Tongue (tissue), 2 donors: ENCODE measurements around the gene DLL4. TPM values are rescaled to one million over a fixed set of nuclear protein-coding genes. Genes with fewer than 3 reads are reported as not detected.
A peak's percentile ranks its signal among the peaks of the same experiment; 100 is the strongest.

Source experiments
- DNase-seq: peaks from one replicate; pipeline ENCODE4 v3.0.0-alpha.2; 2015
- total RNA-seq: library from RNA; depleted of rRNA; stranded (reverse); fragments of >200 nt; gene quantifications from one replicate; pipeline ENCODE4 v1.2.3, GENCODE V29; 2014

The DLL4 gene
- total RNA-seq, 1 donor from 2014 or later = 22.5 TPM

GRCh38 chr15:40906091-40906990 lies 22.8 kb upstream of the DLL4 start:
- DNase-seq = peak; percentile 91

DNA sequence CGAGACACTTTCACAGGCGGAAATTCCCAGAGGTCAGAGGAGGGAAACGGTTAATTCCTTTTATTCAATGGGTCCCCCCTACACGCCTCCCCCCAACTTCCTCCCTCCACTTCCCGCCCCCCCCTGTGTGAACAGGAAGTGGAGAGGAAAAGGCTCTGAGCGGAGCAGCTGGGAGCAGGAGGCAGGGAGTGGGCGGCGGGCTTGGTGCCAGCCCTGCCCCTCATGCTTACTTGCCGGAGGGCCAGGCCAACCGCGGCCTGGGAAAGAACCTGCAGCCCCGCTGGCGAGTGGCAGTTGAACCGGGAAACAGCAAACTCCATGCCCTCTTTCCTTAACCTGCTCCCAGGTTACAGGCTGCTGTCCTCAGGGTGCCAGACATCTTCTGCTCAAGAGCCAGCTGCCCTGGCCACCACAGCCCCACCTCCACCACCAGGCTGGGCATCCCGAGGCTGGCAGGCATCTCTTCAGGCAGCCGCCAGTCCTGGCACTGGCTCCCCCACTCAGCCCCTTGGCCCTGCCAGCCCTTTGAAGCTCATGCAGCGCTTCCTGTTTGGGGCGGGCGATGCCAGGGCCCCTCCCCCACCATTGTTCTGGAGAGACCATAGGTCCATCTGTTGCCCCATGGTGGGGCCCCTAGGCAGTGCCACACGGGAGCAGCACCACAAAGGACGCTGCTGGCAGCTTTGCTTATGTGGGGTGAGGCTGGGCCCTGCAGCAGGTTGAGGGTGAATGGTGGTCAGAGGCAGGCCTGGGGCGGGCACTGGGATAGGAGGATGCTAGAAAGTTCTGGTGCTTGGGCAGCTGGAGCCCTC lies 21.9 kb upstream of the DLL4 start:
- peak; percentile 88 for DNase-seq

DNA sequence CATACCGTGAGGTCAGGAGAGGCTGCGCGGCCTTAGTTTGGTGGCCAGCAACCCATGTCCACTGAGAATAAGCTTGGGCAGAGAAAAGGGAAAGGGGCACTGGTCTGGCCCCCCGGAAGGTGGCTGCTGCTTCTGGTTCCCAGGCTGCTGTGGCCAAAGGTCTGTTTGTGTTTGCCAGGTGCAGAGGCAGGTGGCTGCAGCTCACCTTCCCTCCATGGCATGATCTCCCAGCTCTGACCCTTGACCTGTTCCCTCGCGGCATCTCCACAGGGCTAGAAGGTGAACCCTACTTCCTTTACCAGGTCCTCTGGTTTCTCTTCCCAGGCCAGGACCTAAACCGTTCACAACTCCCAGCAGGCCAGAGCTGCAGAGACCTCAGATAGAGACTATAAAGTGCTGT lies 21.0 kb upstream of the DLL4 start:
- DNase-seq = no peak

GRCh38 chr15:40909662-40910630 lies 19.2 kb upstream of the DLL4 start:
- no peak for DNase-seq

DNA sequence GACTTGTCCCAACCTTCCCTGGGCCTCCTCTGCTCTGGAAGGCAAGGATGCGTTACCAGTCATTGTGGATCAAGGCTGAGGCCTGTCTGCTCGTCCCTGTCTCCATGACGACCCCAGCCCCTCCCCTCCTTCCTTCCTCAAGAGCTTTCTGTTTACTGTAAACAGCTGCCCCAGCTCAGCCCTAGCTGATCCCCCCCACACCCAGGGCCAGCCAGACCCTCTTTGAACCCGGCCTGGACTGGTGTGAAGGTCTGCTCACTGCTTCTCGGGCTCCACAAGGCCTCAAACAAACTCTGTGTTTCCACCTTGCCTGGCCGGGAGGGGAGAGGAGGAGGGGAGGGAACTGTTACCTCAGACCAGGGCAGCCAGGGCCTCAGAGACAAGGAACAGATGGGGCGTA lies 18.0 kb upstream of the DLL4 start:
- peak; percentile 64 for DNase-seq

DNA sequence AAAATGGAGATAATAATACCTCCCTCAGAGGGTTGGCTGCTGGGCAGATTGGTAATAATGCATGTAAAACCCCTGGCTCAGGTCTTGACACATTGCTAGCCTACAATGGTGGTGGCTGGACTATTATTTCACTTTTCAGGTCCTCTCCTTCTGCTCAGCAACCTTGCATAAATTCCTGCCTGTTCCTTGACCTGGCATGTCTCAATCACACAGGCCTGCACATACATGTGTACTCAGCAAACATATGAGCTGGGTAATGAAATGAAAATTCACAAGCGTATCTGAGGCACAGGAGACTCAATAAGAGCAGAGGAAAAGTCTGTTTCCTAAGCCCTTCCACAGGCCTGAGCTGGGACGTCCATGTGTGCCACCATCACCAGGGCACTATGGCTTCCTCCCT lies 17.4 kb upstream of the DLL4 start:
- DNase-seq = no peak

DNA sequence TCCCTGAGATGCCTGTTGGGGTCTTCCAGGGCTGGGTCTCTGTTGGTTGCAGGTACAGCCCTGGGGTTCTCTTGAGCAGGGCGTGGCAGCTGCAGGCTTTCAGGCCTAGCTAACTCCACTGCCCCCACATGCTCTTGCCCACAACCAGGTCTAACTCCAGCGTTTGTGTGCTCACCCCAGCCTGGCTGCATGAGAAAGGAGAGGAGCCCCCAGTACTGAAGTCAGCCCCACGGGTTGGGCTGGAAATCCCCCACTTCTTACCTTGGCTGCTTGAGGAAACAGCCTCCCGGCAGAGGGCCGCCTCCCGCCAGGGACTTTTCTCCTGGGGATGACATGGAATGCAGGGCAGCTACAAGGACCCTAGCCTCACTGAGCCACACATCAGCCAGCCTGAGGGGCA lies 16.7 kb upstream of the DLL4 start:
- no peak for DNase-seq

GRCh38 chr15:40914013-40914412 lies 15.1 kb upstream of the DLL4 start:
- DNase-seq = no peak

DNA sequence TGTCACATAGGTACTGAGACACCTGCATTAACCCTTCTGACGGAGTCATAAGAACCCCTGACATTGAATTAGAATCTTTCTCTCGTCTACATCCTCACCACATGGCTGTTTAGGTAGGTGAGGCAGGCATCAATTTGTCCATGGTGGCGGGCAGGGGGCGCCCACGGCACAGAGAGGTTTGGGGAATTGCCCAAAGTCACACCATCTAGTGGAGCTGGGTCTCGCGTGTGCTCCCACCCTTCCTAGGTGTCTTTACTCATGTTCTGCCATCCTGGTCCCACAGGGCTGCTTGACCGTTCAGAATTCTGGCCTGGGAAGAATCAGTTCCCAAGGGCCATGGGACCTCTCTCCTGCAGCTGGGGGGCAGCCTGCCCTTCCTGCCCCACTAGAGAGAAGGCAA lies 14.7 kb upstream of the DLL4 start:
- DNase-seq = no peak

DNA sequence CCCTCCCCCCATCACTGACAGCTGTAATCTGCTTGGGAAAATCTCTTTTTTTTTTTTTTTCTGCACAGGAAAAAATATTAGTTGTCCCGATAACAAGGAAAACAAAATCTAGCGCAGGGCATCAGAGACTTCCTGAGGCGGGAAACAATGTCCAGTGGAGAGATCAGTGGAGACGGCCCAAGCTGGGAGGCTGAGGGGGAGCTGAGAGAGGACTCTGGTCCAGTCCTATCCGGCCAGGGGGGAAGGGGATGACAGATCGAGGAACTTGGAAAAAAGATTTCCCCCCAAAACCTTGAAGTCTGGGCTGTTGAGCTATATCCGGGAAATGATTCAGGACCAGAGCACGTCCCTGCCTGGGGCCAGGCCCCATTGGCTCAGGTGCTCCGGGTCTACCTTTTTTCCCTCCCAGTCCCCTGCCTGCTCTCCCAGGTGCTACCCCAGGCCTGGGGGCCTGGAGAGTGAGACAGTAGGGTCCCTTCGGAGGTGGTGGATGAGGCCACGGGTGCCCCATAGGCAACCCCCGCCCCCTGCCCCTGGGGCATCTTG lies 14.0 kb upstream of the DLL4 start:
- no peak for DNase-seq

DNA sequence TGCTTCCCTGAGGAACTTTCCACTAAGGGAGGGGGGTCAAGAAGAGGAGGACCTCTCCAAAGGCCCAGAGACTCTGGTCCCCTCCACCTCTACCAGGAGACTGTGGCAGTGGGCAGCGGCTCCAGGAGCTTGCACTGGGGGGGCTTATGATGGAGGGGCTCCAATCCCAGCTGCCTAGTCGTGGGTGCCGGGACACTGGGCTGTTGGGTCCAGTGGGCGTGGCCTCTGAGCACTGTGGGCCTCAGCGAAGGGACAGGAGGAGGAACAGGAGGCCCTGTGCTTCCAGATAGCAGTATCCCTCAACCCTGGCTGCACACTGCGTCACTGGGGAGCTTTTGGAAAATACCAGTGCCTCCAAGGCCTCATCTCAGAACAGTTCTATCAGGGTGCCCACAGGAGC lies 13.5 kb upstream of the DLL4 start:
- DNase-seq = no peak

DNA sequence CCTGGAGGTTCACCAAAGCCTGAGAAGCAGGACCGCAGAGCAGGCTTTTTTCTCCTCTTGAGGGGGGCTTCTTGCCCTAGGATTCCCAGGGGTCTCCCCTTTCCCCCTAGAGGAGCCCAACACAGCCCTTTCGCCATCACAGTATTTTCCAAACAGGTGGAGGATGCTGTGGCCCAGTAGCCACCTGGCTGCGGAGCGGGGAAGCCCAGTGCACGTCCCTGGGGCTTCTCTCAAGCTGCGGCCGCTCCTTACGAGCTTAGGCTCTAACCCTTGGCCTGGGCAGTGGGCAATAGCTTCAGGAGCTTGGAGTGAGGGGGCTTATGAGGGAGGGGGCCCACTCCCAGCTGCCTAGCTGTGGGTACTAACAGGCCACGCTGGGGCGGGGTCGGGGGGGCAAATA lies 11.6 kb upstream of the DLL4 start:
- no peak for DNase-seq

DNA sequence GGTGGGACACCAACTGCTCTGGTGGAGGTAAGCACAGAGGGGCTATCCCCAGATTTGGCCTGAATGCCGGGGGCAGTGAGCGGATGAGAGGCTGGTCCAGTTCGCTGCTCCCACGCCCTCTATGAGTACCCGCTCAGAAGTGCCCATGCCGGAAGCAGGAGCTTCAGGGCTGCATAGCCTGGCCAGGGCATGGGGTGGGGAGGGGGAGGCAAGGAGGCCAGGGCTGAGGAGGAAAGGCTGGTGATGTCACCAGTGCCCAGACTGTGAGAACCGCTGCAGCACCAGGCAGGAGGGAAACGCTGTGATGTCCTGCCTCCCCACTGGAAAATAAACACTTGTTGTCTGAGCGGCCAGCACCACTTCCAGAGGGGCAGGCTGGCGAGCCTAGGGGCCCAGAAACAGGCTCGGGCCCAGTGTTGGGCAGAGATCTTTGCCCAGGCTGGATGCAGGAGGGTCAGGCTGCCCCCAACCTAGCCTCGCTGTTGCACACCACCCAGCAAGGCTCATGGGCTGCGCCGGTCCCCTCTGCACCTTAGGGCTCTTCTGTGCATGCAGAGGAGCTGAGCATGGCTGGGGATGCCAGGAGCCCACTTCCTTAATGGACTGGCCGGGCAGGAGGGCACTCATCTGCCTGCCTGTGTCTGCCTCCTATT lies 10.9 kb upstream of the DLL4 start:
- no peak for DNase-seq

DNA sequence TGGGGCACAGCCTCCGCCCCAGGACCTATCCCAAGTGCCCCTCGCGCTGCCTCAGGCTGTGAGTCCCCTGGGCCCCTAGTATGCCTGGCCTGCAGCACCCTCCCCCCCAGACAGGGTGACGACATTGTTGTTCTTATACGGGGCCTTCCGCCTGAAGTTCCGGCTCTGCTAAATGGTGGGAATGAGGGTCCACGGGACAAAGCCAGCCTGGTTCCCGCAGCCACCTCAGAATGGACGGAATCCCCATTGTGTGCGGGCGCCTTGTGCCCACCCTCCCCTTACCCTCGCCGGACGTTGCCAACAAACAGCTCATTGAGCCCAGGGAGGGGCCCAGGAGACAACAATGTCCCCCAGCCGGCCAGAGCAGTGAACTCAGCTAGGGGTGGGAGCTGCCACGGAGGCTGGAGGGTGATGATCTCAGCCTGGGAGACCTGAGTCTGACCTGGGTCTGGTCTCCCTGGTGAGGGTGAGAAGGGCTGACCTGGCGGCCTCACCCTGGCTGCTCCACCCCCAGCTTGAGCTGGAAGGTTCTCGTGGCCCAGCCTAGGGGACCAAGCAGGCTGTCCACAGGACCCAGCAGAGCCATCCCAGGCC lies 10.2 kb upstream of the DLL4 start:
- DNase-seq = no peak

DNA sequence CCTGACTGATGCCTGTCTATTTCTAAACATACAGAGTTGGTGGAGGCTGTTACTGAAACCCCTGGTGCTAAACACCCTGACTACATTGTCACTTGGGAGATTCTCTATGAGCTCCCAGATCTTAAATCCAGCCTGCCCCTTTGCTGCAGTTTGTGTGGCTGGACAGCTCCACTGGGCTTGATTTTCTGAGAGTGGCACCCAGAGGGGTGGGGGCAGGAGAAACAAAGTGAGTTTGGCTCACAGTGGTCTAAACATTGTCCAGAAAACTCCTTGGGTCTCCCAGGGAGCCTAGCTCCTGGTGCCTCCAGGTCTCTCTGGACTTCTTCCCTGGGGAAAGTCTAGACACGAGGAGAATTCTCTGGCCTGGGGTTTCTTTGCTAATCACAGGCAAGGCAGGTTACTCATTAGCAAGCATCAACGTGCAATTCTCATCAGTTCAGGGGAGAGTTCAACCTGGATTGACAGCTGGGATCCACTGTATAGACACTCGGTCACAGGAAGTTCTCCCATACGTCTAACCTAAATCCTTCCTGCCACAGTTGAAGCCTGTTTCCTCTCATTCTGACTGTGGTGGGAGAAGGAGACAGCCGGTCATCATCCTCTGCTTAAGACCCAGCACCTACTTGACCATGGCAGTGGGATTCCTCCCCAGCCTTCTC lies 7.1 kb upstream of the DLL4 start:
- no peak for DNase-seq

GRCh38 chr15:40922608-40923005 lies 6.5 kb upstream of the DLL4 start:
- no peak for DNase-seq

GRCh38 chr15:40923551-40923950 lies 5.6 kb upstream of the DLL4 start:
- DNase-seq = no peak

DNA sequence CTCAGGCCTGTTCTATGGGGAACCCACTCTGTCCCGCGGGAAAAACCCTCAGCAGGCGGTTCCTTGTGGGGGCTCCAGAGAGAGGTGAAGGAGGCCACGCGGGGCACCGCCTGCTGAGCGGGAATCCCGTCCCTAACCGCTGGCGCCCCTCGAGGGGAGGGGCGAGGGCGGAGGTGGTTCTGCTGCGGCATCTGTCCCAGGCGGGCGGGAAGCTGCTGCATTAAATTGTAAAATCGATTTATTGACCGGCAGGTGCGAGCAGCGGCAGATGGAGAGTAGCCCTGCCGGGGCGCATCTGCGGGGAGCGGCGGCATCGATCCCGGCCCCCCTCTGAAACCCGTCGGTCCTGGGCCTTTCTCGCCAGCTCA lies 3.7 kb upstream of the DLL4 start:
- no peak for DNase-seq

DNA sequence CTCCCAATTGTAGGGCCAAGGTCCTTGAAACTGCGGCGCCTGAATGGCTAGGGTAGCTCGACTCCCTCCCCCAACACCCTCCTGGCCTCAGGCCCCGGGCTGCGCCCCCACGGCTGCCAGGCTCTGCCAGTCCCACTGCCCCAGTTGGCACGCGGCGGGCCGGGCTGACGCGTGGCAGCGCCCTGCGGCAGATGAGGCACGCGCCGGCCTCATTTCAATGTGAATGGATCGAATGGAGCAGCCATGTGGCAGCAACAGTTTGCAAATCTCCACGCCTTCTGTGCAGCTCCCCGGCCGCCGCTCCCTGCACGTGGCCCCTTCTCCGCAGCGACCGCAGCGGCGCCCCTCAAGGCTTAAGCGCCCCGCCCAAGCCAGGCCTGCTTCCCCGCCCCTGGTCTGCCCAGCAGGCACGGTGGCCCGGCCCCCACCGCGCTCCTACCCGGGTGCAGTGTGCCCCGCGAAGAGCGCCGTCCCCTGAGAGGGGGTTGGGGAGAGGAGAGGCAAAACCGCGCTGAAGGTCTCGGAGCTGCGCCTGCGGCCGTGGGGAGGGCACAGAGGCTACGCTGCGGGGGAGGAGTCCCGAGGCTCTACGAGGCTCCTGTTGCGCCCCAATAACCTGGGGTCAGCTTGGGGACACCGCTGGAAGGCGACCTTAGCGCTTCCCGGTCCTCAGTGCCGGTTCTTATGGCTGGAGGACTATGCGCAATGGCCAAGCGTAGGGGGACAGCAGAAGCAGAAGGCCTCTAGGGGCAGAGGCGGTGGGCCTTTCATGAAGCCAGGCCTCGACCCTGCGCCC lies 3.1 kb upstream of the DLL4 start:
- peak; percentile 62 for DNase-seq
